22Rv1 (cell line): ENCODE results near the gene ABHD10.

Experiments
- ZFX ChIP-seq: fragments of 450-650 bp; IDR thresholded peaks from 2 replicates; pipeline ENCODE4 v1.6.1; 2017; ENCODE audit warnings: antibody characterized with exemption, borderline replicate concordance
- TF ChIP-seq, protein P1 (sequence below): fragments of 450-650 bp; IDR thresholded peaks from 2 replicates; pipeline ENCODE4 v1.5.1; 2017; ENCODE audit warnings: mild to moderate bottlenecking

DNA sequence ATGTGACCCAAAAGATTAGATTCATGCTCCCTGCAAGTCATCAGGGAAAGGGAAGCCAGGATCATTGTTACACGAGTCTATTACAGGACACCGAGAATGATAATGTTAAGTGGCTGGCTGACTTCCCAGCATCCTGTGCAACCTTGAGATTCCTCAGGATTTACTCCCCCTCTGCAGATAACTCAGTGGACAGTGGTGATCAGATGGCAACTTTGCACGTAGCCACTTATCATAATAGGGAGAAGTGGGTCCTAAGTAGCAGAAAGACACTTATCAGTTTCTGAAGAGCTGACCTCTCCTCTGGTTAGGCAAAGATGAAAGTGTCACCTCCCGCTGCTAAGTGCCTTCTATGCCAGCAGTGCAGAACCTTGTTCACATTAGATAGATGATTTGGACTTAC, 49.0 kb downstream of the ABHD10 start:
- TF ChIP-seq, protein P1, sequence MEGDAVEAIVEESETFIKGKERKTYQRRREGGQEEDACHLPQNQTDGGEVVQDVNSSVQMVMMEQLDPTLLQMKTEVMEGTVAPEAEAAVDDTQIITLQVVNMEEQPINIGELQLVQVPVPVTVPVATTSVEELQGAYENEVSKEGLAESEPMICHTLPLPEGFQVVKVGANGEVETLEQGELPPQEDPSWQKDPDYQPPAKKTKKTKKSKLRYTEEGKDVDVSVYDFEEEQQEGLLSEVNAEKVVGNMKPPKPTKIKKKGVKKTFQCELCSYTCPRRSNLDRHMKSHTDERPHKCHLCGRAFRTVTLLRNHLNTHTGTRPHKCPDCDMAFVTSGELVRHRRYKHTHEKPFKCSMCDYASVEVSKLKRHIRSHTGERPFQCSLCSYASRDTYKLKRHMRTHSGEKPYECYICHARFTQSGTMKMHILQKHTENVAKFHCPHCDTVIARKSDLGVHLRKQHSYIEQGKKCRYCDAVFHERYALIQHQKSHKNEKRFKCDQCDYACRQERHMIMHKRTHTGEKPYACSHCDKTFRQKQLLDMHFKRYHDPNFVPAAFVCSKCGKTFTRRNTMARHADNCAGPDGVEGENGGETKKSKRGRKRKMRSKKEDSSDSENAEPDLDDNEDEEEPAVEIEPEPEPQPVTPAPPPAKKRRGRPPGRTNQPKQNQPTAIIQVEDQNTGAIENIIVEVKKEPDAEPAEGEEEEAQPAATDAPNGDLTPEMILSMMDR = no peak
- no peak for TF ChIP-seq ZFX
